H1 (cell line): ENCODE data around the gene MAP3K15. TPM values are rescaled to one million over a fixed set of nuclear protein-coding genes. Genes with fewer than 3 reads are reported as not detected.

Source experiments
- CHD7 ChIP-seq: fragments of 300-600 bp; sonication (generic); IDR thresholded peaks from 2 replicates; pipeline ENCODE4 v1.7.1; 2012; ENCODE audit warnings: low read length, moderate library complexity, mild to moderate bottlenecking, inconsistent platforms; ENCODE audit not compliant: insufficient replicate concordance
- polyA plus RNA-seq, 7 experiments: library from polyadenylated mRNA; depleted of rRNA in 3 of 7; stranded (reverse) in 5 of 7; unstranded in 2 of 7; fragments of >200 nt in 5 of 7; fragments of 200-250 nt in 2 of 7; gene quantifications; 1 replicate in 5 of 7; 2 replicates in 1 of 7; 4 replicates in 1 of 7; pipeline versions ENCODE4 v1.2.1 to v1.2.3, GENCODE V29; 2011 to 2013; ENCODE audit warnings: missing spikeins in 2 of 7, mixed read lengths in 2 of 7
- total RNA-seq: library from RNA; stranded (reverse); fragmentation: NEBNext Ultra II Directional; extraction: Animal tissue kit (Norgen Biotek cat#: 25700); gene quantifications from 2 replicates; pipeline ENCODE4 v1.2.1, GENCODE V29; 2021

Gene MAP3K15
- total and polyA plus RNA-seq, 2 of the 8 experiments (the other 6 are each of a cell fraction or from before 2014, with no cell fraction given): 1.8 to 2.4 TPM

- TF ChIP-seq CHD7: no peak
Measured at GRCh38 chrX:19563327-19563726, 48.0 kb upstream of the MAP3K15 start (continued).
